HUES6 (cell line): Measurements from ENCODE around the gene DGCR2.

Experiments
- H3K27ac ChIP-seq: 2 replicates; pipeline ENCODE4 v1.7.0; 2013; ENCODE audit warnings: low read depth, mild to moderate bottlenecking, low read length, inconsistent platforms
- H3K27me3 ChIP-seq: 2 replicates; pipeline ENCODE4 v1.6.1; 2013; ENCODE audit warnings: low read length; ENCODE audit not compliant: control insufficient read depth, insufficient read depth
- H3K36me3 ChIP-seq: 2 replicates; pipeline ENCODE4 v1.6.1; 2013; ENCODE audit warnings: low read length; ENCODE audit not compliant: control insufficient read depth, insufficient read depth
- H3K4me1 ChIP-seq: 2 replicates; pipeline ENCODE4 v1.6.1; 2013; ENCODE audit warnings: low read length; ENCODE audit not compliant: control insufficient read depth, insufficient read depth
- H3K4me3 ChIP-seq: 2 replicates; pipeline ENCODE4 v1.5.1; 2013; ENCODE audit warnings: low read depth, low read length
- H3K9ac ChIP-seq: one replicate; pipeline ENCODE4 v1.6.1; 2013; ENCODE audit warnings: mild to moderate bottlenecking, low read length
- H3K9me3 ChIP-seq: 2 replicates; pipeline ENCODE4 v1.6.1; 2013; ENCODE audit warnings: low read depth, low read length; ENCODE audit not compliant: control insufficient read depth, insufficient read depth

Gene DGCR2

DNA sequence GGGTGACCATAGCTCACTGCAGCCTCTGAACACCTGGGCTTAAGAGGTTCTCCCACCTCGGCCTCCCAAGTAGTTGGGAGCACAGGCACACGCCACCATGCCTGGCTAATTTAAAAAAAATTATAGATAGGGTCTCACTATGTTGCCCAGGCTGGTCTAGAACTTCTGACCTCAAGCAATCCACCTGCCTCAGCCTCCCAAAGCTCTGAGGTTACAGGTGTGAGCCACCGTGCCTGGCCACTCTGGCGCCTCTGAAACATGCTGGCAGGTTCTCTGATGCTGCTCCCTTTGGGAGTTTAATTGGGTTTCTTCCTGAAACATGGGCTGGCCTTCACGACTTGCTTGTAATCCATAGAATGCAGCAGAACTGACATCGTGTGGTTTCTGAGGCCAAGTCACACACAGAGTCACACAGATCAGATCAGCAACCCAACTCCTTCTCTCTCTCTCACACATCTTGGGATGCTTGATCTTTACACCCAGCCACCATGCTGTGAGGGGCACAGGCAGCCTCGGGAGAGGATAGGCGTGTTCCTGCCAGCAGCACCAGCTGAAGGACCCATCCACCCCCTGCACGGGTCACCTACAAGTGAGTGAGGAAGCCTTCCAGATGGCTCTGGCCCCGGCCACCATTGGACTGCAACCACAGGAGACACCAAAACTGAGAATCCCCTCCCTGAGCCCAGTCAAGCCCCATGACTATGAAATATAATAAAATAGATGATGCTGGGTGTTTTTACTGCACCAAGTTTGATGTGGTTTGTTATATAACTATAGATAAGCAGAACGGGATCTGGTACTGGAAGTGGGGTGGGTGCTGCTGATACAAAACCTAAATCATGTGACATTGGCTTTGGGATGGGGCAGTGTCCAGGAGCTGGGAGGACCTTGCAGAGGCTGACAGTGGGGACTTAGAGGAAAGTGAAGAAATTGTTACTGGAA, 31.0 kb upstream of the DGCR2 start:
- H3K4me3 ChIP-seq: no peak overlapping the region
- no peaks in the 10 kb centered on the region for H3K36me3 ChIP-seq
- no peak overlapping the region for H3K27ac ChIP-seq
- peaks cover 70% of the 10 kb centered on the region for H3K27me3 ChIP-seq
- H3K4me1 ChIP-seq: no peaks in the 10 kb centered on the region
- no peaks in the 10 kb centered on the region for H3K9me3 ChIP-seq
- H3K9ac ChIP-seq: no peak overlapping the region

DNA sequence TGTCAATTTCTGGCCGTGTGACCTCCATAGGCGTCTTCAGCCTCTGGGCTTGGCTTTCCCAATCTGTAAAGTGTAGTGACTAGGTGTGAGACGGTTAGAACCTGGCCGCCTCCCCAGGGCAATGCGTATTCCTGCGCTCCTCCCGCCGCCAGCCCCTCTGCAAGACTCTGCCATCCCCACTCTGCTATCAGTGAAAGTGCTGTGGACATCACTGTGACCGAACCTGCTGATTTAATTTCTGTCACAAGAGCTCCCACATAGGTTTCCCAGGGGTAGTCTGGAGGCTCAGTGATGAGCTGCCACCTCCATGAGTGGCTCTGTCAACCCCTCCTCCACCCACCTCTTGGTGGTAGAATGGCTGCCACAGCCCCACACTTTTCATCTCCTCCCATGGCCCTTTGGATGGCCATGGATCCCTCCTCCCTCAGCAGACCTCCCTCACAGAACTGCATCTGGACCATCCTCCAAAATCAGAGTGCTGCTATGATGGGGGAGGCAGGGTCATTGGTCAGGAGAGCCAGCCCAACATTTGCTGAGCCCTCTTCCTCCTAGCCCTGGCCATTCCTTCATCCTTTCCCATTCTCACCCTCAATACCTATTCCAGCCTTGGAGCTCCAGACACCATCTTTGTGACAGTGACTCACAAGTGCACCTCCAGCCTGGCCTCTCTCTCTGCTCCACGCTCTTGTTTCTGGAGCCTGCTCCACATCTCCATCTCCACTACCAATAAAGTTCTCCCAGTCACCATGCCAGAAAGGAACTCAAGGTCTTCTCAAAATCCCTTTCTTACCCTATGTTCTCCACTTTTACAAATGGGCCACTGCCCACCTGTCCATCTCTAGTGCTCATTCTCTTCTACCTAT, 29.3 kb upstream of the DGCR2 start:
- no peak overlapping the region for H3K4me3 ChIP-seq
- H3K27ac ChIP-seq: no peak overlapping the region
- H3K9me3 ChIP-seq: no peaks in the 10 kb centered on the region
- no peak overlapping the region for H3K9ac ChIP-seq
- no peaks in the 10 kb centered on the region for H3K36me3 ChIP-seq
- H3K4me1 ChIP-seq: no peaks in the 10 kb centered on the region; the same call in 1 of the 2 replicates
- peaks cover 87% of the 10 kb centered on the region for H3K27me3 ChIP-seq

DNA sequence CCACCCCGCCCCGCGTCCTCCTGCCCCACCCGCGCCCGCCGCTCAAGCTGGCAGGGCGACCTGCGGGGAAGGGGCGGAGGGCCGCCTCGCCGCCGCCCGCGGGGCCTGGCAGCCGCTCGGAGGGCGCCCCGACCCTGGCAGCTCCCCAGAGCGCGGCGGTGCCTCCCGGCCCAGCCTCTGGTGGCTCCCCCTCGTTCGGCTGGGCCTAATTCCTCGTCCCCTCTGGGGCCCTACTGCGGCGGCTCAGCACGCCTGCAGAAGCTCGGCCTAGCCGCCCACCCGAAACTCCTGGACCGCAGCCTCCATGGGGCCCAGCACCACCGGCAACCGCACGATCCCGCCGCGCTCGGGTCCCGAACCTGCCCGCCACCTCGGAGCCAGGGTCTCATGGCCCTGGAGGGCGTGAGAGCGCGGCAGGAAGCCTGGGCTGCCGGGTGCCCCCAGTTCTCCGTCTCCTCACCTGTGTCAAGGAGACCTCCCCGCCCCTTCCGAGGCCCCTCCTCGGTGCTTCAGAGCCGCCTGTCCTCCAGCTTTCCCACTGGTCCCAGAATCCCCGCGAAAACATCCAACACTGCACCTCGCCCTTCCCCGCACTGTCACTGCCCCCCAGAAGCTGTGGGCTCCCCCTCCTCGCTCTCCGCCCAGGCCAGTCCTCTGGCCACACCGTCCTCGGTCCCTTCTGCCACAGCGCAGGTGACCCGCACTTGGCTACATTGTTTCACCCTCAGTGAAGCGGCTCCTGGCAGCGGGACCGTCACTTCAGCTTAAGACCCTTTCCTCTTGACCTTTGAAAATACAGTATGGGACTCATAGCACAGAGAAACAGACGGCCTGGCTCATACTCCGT, 28.5 kb upstream of the DGCR2 start:
- no peaks in the 10 kb centered on the region for H3K9me3 ChIP-seq
- no peaks in the 10 kb centered on the region; the same call in 1 of the 2 replicates for H3K4me1 ChIP-seq
- H3K4me3 ChIP-seq: peak overlapping the region; percentile 45
- no peak overlapping the region for H3K27ac ChIP-seq
- H3K9ac ChIP-seq: no peak overlapping the region
- H3K27me3 ChIP-seq: peaks cover 88% of the 10 kb centered on the region
- H3K36me3 ChIP-seq: no peaks in the 10 kb centered on the region

DNA sequence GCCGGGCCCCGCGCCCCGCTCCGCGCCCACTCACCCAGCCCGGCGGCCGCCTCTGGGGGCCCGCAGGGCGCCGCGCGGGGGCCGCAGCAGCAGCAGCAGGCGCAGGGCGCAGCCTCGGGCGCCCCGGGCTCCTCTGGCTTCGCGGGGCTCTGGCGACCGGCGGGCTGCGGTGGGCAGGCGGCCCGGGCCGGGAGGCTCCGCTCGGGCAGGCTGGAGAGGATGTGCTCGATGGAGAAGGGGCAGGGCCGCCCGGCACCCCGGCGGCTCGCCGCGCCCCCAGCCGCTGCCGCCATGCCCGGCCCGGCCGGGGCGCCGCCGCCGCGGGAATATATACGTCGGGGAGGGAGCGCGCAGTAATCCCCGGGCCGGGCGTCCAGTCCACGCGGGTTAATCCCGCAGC, 27.8 kb upstream of the DGCR2 start, which contains the start of gene GSC2:
Gene GSC2 (minus strand): TSS at position 302 of the 400 bp plus-strand sequence. CDS start 9 bp downstream, at position 293.
- Histone ChIP-seq H3K4me3 (peak within 1 kb of the TSS; percentile 55), H3K9ac (no peak within 1 kb of the TSS), H3K36me3 (no peaks in the 10 kb centered on the region)

DNA sequence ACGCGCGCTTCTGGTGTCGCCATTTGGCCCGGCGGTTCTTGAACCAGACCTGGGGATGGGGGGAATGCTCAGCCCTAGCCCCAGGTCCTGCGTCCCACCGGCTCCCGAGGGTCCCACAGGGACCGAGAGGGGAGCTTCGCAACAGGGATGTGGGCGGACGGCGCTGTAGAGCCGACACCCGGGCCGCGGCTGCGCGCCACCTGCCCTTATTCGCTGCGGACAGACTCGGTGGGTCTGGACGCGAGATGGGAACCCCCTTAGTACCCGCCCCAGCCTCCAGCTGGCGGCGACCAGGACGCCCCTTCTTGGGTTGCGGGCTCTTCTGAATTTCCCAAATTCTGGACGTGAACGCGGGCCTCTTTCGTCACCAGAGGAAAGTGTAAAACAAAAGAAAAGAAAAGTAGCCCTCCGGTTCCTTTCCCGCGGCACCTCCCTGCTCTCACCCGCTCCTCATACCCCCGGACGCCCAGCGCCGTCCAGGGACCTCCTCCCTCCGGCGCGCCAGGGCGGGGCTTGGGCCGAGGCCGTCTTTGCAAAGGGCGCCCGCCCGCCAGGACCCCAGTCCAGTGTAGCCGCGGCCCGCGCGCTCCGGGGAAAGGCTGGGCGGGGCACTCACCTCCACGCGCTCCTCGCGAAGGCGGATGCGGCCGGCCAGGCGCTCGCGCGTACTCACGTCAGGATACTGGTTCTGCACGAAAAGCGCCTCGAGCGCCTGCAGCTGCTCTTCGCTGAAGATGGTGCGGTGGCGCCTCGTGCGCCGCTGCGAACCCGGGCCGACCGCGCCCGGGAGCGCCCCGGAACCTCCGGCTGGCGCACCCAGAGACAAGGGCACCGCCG, 27.1 kb upstream of the DGCR2 start:
- Histone ChIP-seq H3K27me3 (peaks cover 81% of the 10 kb centered on the region), H3K36me3 (no peaks in the 10 kb centered on the region), H3K4me1 (no peaks in the 10 kb centered on the region; the same call in 1 of the 2 replicates), H3K9ac (no peak overlapping the region), H3K27ac (no peak overlapping the region), H3K9me3 (no peaks in the 10 kb centered on the region), H3K4me3 (peak overlapping the region; percentile 55)

More for the DNA sequence above, 27.8 kb upstream of the DGCR2 start, which contains the start of gene GSC2:
- Histone ChIP-seq H3K27me3 (peaks cover 84% of the 10 kb centered on the region), H3K9me3 (no peaks in the 10 kb centered on the region), H3K27ac (no peak within 1 kb of the TSS), H3K4me1 (no peaks in the 10 kb centered on the region; the same call in 1 of the 2 replicates)

DNA sequence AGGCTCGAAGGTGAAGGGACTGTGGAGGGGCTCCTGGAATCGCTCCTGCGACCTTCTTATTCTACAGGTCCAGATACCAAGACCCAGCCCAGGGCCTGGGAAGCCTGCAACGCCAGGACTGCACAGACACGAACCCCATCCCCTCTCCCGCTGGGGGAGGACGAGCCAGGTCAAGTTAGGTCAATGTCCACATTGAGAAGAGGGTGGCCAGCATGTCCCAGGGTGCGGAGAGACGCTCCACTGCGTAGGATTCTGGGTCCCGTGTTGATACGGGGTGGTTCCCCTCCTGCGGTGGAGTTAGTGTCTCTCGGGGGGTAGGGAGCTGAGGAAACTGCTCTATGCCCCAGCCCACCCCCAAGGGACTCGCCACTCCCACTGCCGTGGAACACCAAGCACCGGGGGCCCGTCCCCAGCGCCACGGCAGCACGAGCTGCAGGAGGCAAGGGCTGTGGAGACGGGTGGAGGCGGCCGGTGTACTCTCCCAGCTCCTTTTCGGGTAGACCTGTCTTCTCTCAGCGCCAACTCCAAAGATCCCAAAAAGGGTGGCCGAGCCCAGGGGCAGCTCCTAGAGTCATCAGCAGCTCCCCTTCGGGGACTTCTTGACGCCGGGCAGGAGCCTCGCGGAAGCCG, 26.3 kb upstream of the DGCR2 start:
- H3K4me3 ChIP-seq: peak overlapping the region; percentile 55
- H3K4me1 ChIP-seq: peaks cover 3% of the 10 kb centered on the region
- H3K9ac ChIP-seq: no peak overlapping the region
- no peaks in the 10 kb centered on the region for H3K36me3 ChIP-seq
- no peaks in the 10 kb centered on the region for H3K9me3 ChIP-seq
- peaks cover 75% of the 10 kb centered on the region for H3K27me3 ChIP-seq
- no peak overlapping the region for H3K27ac ChIP-seq

DNA sequence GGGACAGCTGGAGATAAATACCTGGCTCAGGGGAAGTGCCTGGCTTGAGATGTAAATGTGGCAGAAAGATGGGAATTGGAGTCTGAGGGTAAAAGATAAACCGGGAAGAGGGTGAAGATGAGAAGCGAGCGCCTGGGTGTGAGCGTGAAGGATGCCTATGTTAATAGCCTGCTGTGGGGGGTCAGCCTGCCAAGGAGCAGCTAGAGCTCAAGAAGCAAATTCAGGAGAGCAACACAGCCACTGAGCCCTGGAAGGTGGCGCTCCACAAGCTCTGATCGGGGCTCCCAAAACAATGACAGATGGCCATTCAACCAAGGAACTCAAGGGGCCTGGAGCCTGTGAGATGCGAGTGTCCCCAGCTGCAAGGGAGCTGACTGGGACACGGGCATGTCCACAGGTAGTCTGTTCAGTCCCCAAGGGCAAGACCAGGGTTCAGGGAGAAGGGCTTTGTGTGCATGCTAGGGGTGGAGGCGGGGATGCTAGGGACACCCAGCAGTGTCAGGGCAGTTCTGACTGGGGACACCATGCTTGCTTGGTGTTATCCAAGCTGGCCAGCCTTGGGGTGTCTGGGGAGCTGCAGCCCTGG, 25.1 kb upstream of the DGCR2 start:
- H3K4me3 ChIP-seq: no peak overlapping the region
- no peak overlapping the region for H3K9ac ChIP-seq
- H3K27me3 ChIP-seq: peaks cover 64% of the 10 kb centered on the region

DNA sequence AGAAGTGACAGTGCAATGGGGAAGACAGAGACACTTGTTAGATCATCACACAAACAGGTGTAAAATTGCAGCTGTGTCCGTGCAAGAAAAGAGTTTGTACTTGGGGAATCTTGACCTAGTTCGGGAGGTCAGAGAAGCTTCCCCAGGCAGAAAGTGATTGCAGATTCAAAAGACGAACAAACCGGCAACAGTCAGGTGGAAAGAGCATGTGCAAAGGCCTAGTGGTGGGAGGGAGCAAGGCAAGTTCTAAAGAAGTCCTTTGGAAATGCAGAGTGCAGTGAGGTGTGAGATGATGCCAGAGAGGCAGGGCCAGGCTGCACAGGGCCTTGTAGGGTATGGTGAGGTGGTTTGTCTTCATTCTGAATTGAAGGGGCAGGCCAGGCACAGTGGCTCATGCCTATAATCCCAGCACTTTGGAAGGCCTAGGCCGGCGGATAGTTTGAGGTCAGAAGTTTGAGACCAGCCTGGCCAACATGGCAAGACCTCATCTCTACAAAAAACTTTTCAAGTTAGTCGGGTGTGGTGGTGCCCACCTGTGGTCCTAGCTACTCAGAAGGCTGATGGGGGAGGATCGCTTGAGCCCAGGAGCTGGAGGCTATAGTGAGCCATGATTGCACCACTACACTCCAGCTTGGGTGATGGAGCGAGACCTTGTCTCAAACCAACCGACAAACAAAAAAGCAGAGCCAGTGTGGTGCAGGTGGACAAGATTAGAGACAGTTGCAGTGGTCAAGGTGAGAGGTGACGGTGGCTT, 24.2 kb upstream of the DGCR2 start:
- Histone ChIP-seq H3K9ac (no peak overlapping the region), H3K36me3 (peaks cover 13% of the 10 kb centered on the region), H3K4me3 (no peak overlapping the region), H3K27ac (no peak overlapping the region), H3K4me1 (peaks cover 3% of the 10 kb centered on the region), H3K27me3 (peaks cover 55% of the 10 kb centered on the region), H3K9me3 (no peaks in the 10 kb centered on the region)

More for the DNA sequence above, 25.1 kb upstream of the DGCR2 start:
- H3K9me3 ChIP-seq: no peaks in the 10 kb centered on the region
- peaks cover 5% of the 10 kb centered on the region for H3K36me3 ChIP-seq
- no peak overlapping the region for H3K27ac ChIP-seq
- H3K4me1 ChIP-seq: peaks cover 3% of the 10 kb centered on the region

DNA sequence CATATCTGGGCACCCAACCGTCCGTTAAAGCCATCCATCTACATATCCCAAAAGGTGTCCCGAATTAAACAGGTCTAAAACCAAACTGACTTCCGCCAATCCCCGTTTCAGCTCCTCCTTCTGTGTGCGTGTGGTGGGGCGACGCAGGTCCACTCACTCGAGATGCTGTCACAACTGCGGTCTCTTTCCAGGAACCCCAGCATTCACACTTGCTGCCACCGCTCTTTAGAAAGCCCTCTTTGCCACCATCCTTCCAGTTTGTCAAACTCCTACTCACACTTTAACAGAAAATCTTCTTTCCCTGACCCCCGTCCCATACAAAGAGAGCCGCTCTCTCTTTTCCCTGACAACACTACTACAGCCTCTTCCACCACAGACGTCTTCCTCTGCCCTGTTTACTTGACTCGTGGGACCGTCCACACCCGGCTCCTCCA, 21.8 kb upstream of the DGCR2 start:
- Histone ChIP-seq H3K9ac (peak overlapping the region; percentile 73), H3K4me3 (peak overlapping the region; percentile 80), H3K36me3 (peaks cover 37% of the 10 kb centered on the region), H3K4me1 (peaks cover 3% of the 10 kb centered on the region), H3K27me3 (peaks cover 32% of the 10 kb centered on the region), H3K9me3 (no peaks in the 10 kb centered on the region), H3K27ac (0 out of 2 replicates have a peak overlapping the region, but pooled peaks have one; percentile 11)
